SU-DHL-6 (cell line): Measurements from ENCODE around the gene PAX4.
"Not testable (repeated sequence)": the region's sequence is repeated elsewhere in the genome, so short reads cannot be mapped to it uniquely, and the experiment has no call there.

Source experiments
- H2AFZ ChIP-seq: fragments of 200-600 bp; sonication (generic); 2 replicates; pipeline ENCODE4 v1.6.1; 2014; ENCODE audit warnings: low read depth, mild to moderate bottlenecking, moderate library complexity, mixed read lengths, antibody characterized with exemption, low read length; ENCODE audit not compliant: severe bottlenecking
- H3F3A ChIP-seq: fragments of 200-600 bp; shearing (Covaris generic); 2 replicates; pipeline ENCODE4 v1.6.0; 2016; ENCODE audit warnings: antibody characterized with exemption, mild to moderate bottlenecking; ENCODE audit not compliant: insufficient read depth
- H3K27ac ChIP-seq: fragments of 200-600 bp; sonication (generic); 2 replicates; pipeline ENCODE4 v1.5.1; 2016; ENCODE audit warnings: low read depth, mild to moderate bottlenecking, low read length, moderate library complexity, mixed read lengths
- H3K27me3 ChIP-seq: fragments of 200-600 bp; sonication (generic), shearing (Covaris generic); 2 replicates; pipeline ENCODE4 v1.6.0; 2014; ENCODE audit warnings: mild to moderate bottlenecking, low read length
- H3K36me3 ChIP-seq: fragments of 200-600 bp; sonication (generic); 2 replicates; pipeline ENCODE4 v1.6.1; 2014; ENCODE audit warnings: mild to moderate bottlenecking, low read length, mixed read lengths
- H3K4me2 ChIP-seq: fragments of 300-600, 200-600 bp; shearing (Covaris generic), sonication (generic); 2 replicates; pipeline ENCODE4 v1.6.0; 2014; ENCODE audit warnings: low read length, low read depth, mild to moderate bottlenecking; ENCODE audit not compliant: poor library complexity, severe bottlenecking
- H3K4me3 ChIP-seq: fragments of 200-600 bp; sonication (generic); 2 replicates; pipeline ENCODE4 v1.5.1; 2014; ENCODE audit warnings: antibody characterized with exemption, low read length, mild to moderate bottlenecking, mixed read lengths; ENCODE audit not compliant: insufficient read depth, poor library complexity, severe bottlenecking
- H3K79me2 ChIP-seq: fragments of 200-600 bp; sonication (generic); 2 replicates; pipeline ENCODE4 v1.6.1; 2014; ENCODE audit warnings: mild to moderate bottlenecking, low read length, moderate library complexity; ENCODE audit not compliant: insufficient read depth
- H3K9ac ChIP-seq: fragments of 200-600 bp; sonication (generic); 2 replicates; pipeline ENCODE4 v1.7.0; 2014; ENCODE audit warnings: mild to moderate bottlenecking, low read length
- H3K9me2 ChIP-seq: fragments of 200-600 bp; sonication (generic); replicated peaks from 2 replicates; pipeline ENCODE4 v1.6.1; 2014; ENCODE audit warnings: low read length; ENCODE audit not compliant: insufficient read depth
- H3K9me3 ChIP-seq: fragments of 200-600 bp; sonication (generic); 2 replicates; pipeline ENCODE4 v1.6.1; 2014; ENCODE audit warnings: low read length, mixed read lengths; ENCODE audit not compliant: insufficient read depth
- H4K20me1 ChIP-seq: fragments of 200-600 bp; sonication (generic); 2 replicates; pipeline ENCODE4 v1.6.1; 2014; ENCODE audit warnings: low read depth, mild to moderate bottlenecking, antibody characterized with exemption, low read length, moderate library complexity, mixed read lengths
- CTCF ChIP-seq: fragments of 200-600 bp; sonication (generic); IDR thresholded peaks from one replicate; pipeline ENCODE4 v1.5.1; 2017; ENCODE audit warnings: antibody characterized with exemption, mild to moderate bottlenecking, low read length, moderate library complexity; ENCODE audit not compliant: insufficient read depth, poor library complexity, severe bottlenecking
- EZH2phosphoT487 ChIP-seq: fragments of 200-600 bp; sonication (generic), shearing (Covaris generic); conservative IDR thresholded peaks from 2 replicates; pipeline ENCODE4 v1.6.1; 2018; ENCODE audit warnings: mild to moderate bottlenecking, antibody characterized with exemption, low read length, moderate library complexity, mixed read lengths

The PAX4 gene

GRCh38 chr7:127578036-127578684 is 39.8 kb downstream of the PAX4 start:
- no peak for TF ChIP-seq EZH2phosphoT487
- TF ChIP-seq CTCF: no peak
- no peaks in the 10 kb centered on the region for H3K27me3 ChIP-seq
- H3K4me2 ChIP-seq: no peak overlapping the region
- H2AFZ ChIP-seq: no peak overlapping the region
- no peak overlapping the region for H3K9ac ChIP-seq
- no peaks in the 10 kb centered on the region; the same call in 1 of the 2 replicates for H3K79me2 ChIP-seq
- H3K9me3 ChIP-seq: no peaks in the 10 kb centered on the region
- H3K27ac ChIP-seq: no peak overlapping the region
- H3F3A ChIP-seq: no peaks in the 10 kb centered on the region
- H4K20me1 ChIP-seq: no peaks in the 10 kb centered on the region
- no peak overlapping the region for H3K4me3 ChIP-seq
- no peaks in the 10 kb centered on the region for H3K9me2 ChIP-seq
- no peaks in the 10 kb centered on the region for H3K36me3 ChIP-seq

- Histone ChIP-seq H3K36me3 (no peaks in the 10 kb centered on the region), H2AFZ (no peak overlapping the region), H3K27me3 (no peaks in the 10 kb centered on the region), H3K9ac (no peak overlapping the region), H3K79me2 (no peaks in the 10 kb centered on the region), H3K4me3 (no peak overlapping the region), H3K9me3 (no peaks in the 10 kb centered on the region), H3K9me2 (no peaks in the 10 kb centered on the region), H3K4me2 (no peak overlapping the region), H3K27ac (no peak overlapping the region), H3F3A (no peaks in the 10 kb centered on the region), H4K20me1 (no peaks in the 10 kb centered on the region)
- TF ChIP-seq EZH2phosphoT487 (no peak), CTCF (no peak)
Observed at GRCh38 chr7:127571741-127572505, 46.0 kb downstream of the PAX4 start.

- not testable (repeated sequence) for H3K27me3 ChIP-seq, H3K4me2 ChIP-seq
Observed at GRCh38 chr7:127568034-127568433, 49.9 kb downstream of the PAX4 start.

GRCh38 chr7:127566242-127566641 is 51.7 kb downstream of the PAX4 start:
- no peaks in the 10 kb centered on the region for H3F3A ChIP-seq
- no peaks in the 10 kb centered on the region for H3K36me3 ChIP-seq
- H3K4me3 ChIP-seq: no peak overlapping the region
- no peak for TF ChIP-seq CTCF
- no peaks in the 10 kb centered on the region for H3K27me3 ChIP-seq
- no peak overlapping the region for H2AFZ ChIP-seq
- H3K9me3 ChIP-seq: no peaks in the 10 kb centered on the region
- no peak overlapping the region for H3K27ac ChIP-seq
- no peaks in the 10 kb centered on the region for H3K79me2 ChIP-seq
- 0 out of 2 replicates have a peak, but pooled peaks cover 3% of the 10 kb centered on the region for H3K9me2 ChIP-seq
- no peak overlapping the region for H3K9ac ChIP-seq
- H3K4me2 ChIP-seq: no peak overlapping the region
- no peaks in the 10 kb centered on the region for H4K20me1 ChIP-seq

More at GRCh38 chr7:127568034-127568433, 49.9 kb downstream of the PAX4 start:
- not testable (repeated sequence) for H3K9me2 ChIP-seq, H4K20me1 ChIP-seq, H3K9me3 ChIP-seq, H3K27ac ChIP-seq, H2AFZ ChIP-seq, H3F3A ChIP-seq, H3K9ac ChIP-seq, H3K36me3 ChIP-seq, H3K79me2 ChIP-seq, H3K4me3 ChIP-seq
